ENCODE data around the gene UBAC2. TPM values are rescaled to one million over a fixed set of nuclear protein-coding genes. Genes with fewer than 3 reads are reported as not detected.

Gene UBAC2
- total RNA-seq, 1 donor from 2014 or later: 63.5 TPM

DNA sequence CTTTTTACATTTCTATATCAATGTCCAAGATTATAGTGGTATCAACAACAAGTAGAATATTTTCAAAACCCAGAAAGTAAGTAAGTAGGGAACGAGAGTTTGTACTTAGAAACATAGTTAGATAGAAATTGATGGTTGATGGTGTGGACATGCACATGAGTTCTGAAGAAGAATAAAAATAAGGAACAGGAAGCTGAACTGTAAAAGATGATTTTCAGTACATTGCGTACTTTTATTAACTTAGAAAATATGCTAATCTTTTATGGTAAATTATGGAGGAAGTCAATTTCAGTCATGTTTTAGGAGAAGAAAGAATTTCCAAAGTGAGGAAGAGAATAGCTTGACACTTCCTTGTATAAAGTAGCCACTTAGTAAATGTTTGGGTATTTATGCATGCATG lies 69.9 kb downstream of the UBAC2 start:
- peak; percentile 21 for DNase-seq (ENCODE audit: low read depth)

GRCh38 chr13:99271249-99271648 lies 70.6 kb downstream of the UBAC2 start:
- DNase-seq (ENCODE audit: low read depth): no peak

DNA sequence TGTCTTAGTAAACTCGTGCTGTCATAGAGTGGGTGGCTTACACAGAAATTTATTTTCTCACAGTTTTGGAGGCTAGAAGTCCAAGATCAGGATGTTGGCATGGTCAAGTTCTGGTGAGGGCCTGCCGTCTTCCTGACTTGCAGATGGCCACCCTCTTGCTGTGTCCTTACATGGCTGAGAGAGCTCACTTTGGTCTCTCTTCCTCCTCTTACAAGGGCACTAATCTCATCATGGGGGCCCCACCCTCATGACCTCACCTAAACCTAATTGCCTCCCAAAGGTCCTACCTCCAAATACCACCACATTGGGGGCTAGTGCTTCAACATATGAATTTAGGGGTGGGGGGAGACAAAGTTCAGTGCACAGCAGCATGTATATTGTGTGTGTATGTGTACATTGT lies 71.8 kb downstream of the UBAC2 start:
- no peak for DNase-seq (ENCODE audit: low read depth)

- no peak for DNase-seq (ENCODE audit: low read depth)
Measured at GRCh38 chr13:99273128-99273527, 72.5 kb downstream of the UBAC2 start.

DNA sequence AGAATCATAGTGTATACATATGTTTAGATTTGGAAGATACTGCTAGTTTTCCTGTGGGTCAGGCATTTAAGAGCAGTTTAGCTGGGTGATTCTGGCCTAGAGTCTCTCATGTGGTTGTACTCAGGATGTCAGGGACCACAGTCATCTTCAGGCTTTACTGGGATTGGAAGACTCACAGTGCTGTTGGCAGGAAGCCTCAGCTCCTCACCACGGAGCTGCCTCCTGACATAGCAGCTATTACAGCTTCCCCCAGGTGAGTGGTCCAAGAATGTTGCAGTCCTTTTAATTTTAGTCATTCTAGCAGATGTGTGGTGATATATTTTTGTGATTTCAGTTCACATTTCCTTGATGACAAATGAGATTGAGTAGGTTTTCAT lies 74.4 kb downstream of the UBAC2 start:
- DNase-seq (ENCODE audit: low read depth): peak; percentile 72

- no peak for DNase-seq (ENCODE audit: low read depth)
Measured at GRCh38 chr13:99276706-99277105, 76.1 kb downstream of the UBAC2 start.

GRCh38 chr13:99277629-99278028 lies 77.0 kb downstream of the UBAC2 start:
- DNase-seq (ENCODE audit: low read depth): no peak

GRCh38 chr13:99278200-99278599 lies 77.5 kb downstream of the UBAC2 start:
- DNase-seq (ENCODE audit: low read depth): no peak

DNA sequence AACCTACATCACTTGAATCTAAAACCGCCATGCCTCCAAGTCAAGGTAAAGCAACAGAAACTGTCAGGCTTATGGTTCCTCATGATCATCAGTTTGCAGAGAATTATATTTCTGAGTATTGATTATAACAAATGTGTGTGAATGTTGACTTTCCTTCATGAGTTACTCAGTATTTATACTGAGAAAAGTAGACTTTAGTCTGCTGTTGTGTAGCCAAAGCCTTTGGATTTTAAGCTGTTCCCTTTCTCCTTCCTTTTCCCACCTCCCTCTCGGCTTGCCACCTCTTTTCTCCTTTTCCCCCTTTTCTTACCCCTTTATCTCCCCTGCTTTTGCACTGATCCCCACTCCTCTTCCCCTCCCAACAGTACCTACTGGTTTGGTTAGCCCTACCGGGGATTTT lies 78.2 kb downstream of the UBAC2 start:
- no peak for DNase-seq (ENCODE audit: low read depth)

DNA sequence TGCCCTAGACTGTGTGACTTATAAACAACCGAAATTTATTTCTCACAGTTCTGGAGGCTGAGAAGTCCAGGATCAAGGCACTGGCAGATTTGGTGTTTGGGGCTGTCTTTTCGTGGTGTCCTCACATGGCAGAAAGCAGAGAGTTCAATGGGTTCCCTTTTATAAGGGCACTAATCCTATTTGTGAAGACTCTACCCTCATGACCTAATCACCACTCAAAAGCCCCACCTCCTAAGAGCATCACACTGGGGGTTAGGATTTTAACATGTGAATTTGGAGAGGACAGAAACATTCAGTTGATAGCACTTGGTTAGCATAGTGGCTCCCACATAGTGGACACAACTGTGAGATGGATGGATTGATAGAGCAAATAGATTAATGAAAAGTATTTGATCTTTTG lies 79.0 kb downstream of the UBAC2 start:
- no peak for DNase-seq (ENCODE audit: low read depth)

GRCh38 chr13:99280166-99280565 lies 79.5 kb downstream of the UBAC2 start:
- peak; percentile 93 for DNase-seq (ENCODE audit: low read depth)

GRCh38 chr13:99281811-99282263 lies 81.2 kb downstream of the UBAC2 start:
- peak; percentile 68 for DNase-seq (ENCODE audit: low read depth)

GRCh38 chr13:99282264-99283231 lies 81.9 kb downstream of the UBAC2 start:
- DNase-seq (ENCODE audit: low read depth): no peak

DNA sequence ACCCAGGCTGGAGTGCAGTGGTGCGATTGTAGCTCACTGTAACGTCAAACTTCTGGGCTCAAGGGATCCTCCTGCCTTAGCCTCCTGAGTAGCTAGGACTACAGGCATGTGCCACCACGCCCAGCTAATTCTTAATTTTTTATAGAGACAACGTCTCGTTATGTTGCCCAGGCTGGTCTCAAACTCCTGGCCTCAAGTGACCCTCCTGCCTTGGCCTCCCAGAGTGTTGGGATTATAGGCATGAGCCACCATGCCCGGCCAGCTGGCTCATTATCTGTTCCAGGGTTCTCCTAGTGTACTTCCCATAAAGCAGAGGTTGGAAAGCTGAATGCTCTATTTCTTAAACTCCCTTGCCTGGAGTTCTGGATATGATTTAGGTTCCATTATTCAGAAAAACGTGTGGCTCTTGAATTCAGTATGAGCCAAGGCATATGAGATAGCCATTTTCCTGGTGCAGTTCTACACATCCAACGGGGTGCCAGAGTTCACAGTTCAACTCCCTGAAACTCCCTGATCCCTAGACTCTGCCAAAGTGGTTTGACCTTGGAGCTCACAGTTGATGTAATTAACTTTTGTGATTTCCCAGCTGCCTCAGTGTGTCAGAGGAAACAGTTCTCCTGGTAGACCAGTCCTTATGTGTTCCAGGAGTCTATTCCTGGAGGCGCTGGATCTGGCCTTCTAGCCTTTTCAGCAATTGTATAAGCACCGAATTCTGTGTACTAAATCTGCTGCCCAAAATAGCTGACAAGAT lies 85.0 kb downstream of the UBAC2 start:
- no peak for DNase-seq (ENCODE audit: low read depth)

- no peak for DNase-seq (ENCODE audit: low read depth)
Measured at GRCh38 chr13:99287551-99287950, 86.9 kb downstream of the UBAC2 start.

GRCh38 chr13:99288089-99288488 lies 87.4 kb downstream of the UBAC2 start:
- peak; percentile 57 for DNase-seq (ENCODE audit: low read depth)

GRCh38 chr13:99289271-99289670 lies 88.6 kb downstream of the UBAC2 start:
- DNase-seq (ENCODE audit: low read depth): no peak

DNA sequence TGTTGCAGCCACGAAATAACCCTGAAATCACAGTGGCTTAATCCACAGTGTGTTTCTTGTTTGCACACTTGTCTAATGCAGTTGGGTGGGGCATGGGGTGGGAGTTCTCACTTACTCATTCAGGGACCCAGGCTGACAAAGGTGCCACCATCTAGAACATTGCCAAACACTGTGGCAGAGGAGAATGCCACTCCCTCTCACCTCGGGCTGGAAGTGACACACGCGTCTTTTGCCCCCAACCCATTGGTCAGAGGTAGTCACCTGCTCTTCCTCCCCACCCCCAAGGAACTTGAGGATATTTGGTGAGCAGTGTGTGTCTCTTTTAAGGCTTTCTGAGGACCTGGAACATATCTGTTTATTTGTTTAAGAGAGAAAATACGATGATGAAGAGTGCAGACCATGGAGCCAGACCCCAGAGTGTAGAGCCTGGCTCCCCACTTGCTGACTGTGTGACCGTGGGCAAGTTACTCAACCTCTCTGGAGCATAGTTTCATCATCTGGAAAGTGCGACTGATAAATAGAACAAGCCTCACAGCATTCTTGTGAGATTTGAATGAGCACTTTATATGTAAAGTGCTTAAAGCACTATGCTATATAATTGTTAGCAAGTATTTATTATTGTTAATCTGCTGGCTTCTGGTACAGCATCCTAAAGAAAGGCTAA lies 89.2 kb downstream of the UBAC2 start:
- DNase-seq (ENCODE audit: low read depth): no peak

- no peak for DNase-seq (ENCODE audit: low read depth)
Measured at GRCh38 chr13:99290894-99291293, 90.2 kb downstream of the UBAC2 start.

DNA sequence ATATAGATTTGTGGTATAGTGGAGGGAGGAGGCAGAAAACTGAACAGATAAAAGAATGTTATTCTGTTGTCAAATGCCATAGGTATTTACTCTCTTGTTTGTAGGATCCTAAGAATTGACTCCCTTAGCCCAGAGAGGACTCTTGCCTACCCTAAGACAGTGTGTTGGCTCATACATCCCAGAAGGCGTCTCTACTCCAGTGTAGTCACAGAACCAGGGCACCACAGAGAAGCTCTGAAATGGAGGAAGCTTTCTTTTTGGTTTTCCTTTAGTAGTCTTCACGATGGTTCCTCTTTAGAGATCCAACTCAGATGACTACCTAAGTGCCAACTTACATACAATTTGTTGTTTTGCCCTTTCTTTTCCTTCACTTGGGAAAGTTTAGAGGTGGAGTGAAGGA lies 92.5 kb downstream of the UBAC2 start:
- no peak for DNase-seq (ENCODE audit: low read depth)

DNA sequence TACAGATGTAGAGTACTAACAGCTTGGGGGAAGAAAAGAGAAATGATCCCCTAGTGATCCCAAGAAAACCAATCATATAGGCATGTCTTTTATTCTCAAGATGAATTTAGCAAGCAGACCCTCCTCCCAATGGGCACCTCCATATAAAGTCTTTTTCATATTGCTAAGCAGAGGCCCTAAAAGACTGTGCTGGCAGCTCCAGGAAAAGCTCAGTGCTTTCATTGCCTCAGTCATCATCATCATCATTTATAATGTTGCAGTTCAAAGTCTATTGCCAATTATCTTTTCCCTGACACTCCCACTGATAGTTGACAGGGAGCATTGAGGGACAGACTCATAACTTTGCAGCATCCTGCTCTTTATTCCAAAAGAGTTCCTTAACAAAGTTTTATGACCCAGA lies 93.5 kb downstream of the UBAC2 start:
- DNase-seq (ENCODE audit: low read depth): no peak

DNA sequence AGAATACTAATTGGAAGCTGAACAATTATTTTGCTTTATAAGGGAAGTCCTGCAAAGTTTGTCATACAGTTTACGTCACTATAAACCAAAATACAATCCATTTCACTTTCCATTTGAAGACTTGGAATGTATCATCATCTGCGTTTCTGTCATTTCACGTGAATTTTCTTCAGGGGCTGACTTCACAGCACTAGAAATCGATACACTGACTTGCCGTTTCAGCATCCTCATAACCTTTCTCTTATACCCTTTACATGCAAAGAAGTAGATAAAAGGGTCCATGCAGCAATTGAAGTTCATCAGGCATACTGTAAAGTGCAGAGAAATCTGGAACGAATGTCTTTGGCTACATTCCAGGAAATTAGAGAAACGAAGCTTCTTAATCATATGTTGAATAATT lies 94.3 kb downstream of the UBAC2 start:
- no peak for DNase-seq (ENCODE audit: low read depth)

Measured in renal cortical epithelial cell (primary cell).